ENCODE measurements around the gene ORC2.

DNA sequence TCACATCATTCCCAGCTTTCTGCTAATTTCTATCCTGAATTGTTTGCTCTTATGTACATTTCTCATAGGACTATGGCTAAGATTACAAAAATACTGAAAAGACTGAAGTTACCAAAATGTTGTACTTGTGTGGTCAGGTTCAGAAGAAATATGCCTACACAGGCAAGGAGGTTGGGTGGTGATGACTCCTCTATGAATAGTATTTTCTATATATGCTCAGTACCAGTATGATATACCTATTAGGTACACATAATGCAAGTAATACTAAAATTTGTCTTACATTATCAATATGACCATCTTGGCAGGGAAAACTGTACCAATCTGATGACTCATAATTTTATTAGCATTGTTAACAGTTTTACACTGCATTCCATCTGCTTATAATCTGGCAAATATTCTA, 12.2 kb upstream of the ORC2 start:
- TF ChIP-seq, protein P1, sequence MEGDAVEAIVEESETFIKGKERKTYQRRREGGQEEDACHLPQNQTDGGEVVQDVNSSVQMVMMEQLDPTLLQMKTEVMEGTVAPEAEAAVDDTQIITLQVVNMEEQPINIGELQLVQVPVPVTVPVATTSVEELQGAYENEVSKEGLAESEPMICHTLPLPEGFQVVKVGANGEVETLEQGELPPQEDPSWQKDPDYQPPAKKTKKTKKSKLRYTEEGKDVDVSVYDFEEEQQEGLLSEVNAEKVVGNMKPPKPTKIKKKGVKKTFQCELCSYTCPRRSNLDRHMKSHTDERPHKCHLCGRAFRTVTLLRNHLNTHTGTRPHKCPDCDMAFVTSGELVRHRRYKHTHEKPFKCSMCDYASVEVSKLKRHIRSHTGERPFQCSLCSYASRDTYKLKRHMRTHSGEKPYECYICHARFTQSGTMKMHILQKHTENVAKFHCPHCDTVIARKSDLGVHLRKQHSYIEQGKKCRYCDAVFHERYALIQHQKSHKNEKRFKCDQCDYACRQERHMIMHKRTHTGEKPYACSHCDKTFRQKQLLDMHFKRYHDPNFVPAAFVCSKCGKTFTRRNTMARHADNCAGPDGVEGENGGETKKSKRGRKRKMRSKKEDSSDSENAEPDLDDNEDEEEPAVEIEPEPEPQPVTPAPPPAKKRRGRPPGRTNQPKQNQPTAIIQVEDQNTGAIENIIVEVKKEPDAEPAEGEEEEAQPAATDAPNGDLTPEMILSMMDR (conservative IDR thresholded peaks at IDR 0.05), result no peak
- no peak for TF ChIP-seq EZH2 (IDR thresholded peaks at IDR 0.05; ENCODE audit: low read depth)
